ENCODE results near the gene GIPC1. TPM values are rescaled to one million over a fixed set of nuclear protein-coding genes. Genes with fewer than 3 reads are reported as not detected.
A peak's percentile ranks its signal among the peaks of the same experiment; 100 is the strongest.
"Not testable (repeated sequence)": the region's sequence is repeated elsewhere in the genome, so short reads cannot be mapped to it uniquely, and the experiment has no call there.

Gene GIPC1
- polyA plus RNA-seq, 3 donors = 93.8 to 104 (median 97.9) TPM

DNA sequence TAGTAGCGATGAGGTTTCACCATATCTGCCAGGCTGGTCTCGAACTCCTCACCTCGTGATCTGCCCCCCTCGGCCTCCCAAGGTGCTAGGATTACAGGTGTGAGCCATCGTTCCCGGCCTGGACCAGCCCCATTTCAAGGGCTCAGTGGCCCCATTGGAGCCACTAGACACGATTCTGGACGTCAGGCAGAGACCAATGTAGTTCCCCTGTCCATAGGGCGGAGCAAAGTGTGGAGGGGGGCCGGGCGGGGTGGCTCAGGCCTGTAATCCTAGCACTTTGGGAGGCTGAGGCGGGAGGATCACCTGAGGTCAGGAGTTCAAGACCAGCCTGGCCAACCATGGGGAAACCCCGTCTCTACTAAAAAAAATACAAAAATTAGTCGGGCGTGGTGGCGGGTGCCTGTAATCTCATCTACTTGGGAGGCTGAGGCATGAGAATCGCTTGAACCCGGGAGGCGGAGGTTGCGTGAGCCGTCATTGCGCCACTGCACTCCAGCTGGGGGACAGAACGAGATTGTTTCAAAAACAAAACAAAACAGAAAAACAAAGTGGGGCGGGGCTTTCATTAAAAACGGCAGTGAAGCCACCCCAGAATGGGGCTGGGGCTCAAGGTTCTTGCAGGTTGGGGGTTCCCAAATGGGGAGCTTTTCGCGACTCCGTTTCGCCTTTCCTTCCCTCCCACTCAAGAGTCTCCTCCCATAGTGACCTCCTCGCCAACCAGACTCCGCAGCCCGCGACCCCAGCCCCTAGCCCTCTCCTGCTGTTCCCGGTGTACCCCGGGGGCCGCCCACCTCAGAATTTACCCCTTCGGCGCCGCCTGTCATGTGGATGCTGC is 32.7 kb upstream of the GIPC1 start:
- DNase-seq = no peak

DNA sequence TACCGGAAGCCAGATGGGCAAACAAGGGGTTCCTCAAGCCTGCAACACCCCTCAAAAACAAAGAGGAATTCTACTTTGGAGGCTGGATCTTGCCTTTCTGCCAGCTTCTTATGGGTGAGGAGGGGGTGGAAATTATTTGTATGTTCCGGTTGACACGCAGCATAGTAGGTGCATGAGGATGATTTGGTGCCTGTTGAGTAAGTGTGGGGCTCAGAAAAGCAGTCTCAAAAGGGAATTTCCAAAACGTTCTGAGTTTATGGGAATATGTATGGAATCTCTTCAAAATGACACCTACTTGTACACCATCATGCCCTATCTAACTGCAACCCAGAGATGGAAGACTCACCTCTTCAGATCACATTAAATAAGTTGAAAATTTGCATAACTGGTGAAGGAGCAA is 30.5 kb upstream of the GIPC1 start:
- no peak for DNase-seq

DNA sequence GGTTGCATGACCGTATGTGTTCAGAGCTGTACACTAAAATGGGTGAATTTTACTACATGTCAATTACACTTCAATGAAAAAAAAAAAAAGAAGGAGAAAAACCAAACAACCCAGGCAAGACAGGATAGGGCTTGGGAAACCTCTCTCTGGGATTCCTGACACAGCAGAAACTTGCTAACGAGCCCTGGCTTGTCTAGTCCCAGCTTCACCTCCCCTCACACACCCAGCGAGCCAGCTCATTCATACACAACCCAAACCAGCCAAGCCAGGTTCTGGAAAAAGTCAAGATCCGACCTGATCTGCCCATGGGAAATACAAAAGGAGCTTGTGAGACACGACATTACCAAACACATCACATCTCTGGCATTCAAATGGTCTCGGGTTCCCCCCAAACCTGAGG is 29.8 kb upstream of the GIPC1 start:
- DNase-seq = no peak

- no peak for DNase-seq
These were observed 24.6 kb upstream of the GIPC1 start for GRCh38 chr19:14520543-14520942.

DNA sequence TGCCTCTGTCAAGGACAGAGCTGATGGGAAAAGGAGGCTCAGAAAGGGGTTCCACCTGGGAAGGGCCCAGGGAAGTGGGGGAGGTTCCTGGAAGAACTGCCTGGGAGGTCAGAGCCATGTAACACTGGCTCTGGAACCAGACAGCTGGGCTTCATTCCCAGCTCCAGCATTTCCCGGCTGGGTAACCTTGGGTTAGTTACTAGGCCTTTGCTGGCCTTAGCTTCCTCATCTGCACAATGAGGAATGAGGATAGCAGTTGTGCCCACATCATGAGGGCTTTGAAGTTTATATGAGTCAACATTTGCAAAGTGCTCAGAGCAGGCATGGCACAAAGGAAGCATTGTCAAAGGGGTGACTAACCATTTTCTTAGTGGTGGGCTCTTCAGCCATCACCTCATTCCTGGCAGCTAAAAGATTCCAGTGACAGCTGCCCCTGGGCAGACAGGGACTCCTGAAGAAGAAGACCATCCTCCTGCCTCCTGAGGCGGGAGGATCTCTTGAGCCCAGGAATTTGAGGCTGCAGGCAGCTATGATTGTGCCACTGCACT is 24.0 kb upstream of the GIPC1 start:
- DNase-seq = no peak

DNA sequence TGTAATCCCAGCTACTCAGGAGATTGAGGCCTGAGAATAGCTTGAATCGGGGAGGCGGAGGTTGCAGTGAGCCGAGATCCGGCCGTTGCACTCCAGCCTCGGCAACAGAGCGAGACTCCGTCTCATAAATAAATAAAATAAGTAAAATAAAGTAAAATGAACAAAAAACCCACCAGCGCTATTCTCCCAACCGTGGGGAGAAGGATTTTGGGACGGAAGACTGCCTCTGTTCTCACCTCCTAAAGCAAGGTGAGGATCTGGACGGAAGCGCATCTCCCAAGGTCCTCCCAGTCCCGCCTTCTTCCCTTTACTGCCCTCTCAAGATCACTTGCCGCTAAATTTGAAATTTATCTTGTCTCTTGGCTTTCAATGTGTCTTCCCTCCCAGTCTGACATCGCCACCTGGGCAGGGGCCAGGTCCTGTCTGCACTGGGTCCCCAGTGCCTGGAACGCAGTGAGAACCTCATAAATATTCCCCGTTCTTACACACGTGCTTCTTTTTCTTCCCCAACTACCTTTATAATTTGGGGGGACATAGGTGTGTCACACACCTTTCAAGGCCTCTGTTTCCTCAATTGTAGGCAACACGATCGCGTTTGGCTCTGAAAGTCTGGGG is 23.4 kb upstream of the GIPC1 start:
- no peak for DNase-seq

DNA sequence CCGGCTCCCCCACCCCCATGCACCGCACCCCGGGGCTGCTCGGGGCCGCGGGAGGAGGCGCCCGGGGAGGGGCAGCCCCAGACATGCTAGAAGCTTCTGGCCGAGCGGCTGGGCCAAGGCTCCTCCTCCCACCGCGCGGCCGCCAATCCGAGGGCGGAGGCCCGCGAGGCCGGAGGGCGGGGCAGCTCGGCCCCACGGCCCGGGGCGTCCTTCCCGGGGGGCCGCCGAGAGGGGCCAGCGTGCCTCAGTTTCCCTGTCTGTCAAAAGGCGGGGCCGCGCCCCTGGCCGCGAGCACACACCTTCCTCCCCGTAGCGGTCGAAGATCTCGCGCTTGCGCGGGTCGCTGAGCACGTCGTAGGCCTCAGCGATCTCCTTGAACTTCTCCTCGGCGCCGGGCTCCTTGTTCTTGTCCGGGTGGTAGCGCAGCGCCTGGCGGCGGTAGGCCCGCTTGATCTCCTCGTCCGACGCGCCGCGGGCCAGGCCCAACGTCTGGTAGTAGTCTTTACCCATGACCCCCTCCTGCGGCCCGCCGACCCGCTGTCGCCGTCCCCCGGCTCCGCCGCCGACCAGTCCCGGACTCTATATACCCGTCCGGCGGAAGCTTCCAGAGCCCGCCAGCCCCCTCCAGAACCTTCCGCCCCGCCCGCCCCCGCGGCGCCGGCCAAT is 22.0 kb upstream of the GIPC1 start, which contains the start of gene DNAJB1:
DNAJB1 (minus strand) TSS at position 558 of the 666 bp plus-strand sequence; CDS start at position 510, 48 bp downstream.
- DNase-seq = peak; percentile 52

- DNase-seq = no peak
These were observed 21.5 kb upstream of the GIPC1 start for GRCh38 chr19:14517446-14517839.

DNA sequence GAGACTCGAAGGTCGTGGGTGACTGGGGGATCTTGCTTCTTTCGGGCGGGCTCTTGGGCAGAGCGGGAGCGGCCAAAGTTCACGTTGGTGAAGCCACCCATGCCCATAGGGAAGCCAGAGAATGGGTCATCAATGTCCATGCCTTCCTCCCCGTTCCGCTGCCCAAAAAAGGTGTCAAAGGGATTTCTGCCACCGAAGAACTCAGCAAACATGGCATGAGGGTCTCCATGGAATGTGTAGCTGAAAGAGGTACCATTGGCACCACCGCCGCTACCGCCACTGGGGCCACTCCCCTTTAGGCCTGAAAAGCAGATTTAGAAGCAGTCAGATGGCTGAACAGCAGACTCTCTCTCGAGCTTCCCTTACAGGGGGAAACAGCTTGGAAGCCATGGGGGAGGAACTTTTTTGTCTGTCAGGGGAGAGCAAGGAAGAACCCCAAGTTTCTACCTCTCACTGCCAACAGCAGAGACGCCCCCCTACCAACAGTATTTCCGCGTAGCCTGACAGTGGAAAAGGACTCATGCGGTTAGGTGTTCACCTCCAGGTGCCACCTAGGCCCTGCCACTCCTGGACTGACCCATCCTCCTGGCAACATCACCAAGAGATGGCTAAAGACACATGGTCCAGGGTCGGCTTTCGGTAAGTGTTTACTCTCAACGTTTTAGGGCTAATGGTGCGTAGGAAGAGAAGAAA is 21.0 kb upstream of the GIPC1 start:
- DNase-seq = no peak

DNA sequence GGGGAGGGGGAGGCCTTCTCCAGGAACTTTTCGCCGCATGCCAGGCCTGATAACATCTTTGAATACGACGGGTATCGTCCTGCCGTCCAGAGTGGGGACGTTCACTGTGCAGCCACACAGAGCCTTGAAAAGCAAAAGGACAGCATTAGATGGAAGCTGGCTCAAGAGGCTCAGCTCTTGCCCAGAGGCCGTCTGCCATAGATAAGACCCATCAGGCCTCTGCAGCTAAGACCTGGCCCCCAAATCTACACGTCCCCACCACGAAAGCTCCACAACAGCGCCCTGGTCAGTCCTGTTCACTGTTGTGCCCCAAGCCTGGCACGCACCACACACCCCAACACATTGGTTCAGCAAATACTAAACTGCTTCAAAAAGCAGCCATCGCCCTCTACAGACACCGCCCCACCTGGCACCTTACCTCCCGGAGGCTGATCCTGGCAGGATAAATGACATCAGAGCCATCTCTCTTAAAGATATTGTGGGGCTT is 20.2 kb upstream of the GIPC1 start:
- DNase-seq = no peak

DNA sequence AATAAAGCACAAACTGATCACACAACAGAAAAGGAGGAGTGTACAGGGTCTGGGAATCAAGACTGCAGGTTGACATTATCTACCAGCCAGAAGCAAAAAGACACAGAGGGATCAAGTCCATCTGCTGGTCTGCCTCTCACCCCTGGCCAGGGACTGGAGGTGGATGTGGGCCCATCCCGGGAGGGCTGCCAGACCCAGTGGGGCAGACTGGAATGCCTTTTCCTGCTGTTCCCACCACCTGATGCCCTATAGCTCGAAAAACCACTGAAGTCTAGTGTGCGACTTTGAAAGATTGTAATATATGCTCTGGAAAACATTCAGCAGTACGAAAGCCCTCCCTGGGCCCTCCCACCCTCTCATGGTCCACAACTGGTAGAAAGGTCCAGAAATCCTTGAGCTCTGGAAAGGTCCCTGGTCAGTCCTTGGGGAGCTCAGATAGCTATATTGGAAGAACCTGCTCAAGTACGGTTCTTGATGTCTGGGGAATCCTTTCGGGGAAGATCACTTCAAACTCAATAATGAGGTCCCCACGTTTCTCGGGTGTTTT is 19.6 kb upstream of the GIPC1 start:
- DNase-seq = no peak

DNA sequence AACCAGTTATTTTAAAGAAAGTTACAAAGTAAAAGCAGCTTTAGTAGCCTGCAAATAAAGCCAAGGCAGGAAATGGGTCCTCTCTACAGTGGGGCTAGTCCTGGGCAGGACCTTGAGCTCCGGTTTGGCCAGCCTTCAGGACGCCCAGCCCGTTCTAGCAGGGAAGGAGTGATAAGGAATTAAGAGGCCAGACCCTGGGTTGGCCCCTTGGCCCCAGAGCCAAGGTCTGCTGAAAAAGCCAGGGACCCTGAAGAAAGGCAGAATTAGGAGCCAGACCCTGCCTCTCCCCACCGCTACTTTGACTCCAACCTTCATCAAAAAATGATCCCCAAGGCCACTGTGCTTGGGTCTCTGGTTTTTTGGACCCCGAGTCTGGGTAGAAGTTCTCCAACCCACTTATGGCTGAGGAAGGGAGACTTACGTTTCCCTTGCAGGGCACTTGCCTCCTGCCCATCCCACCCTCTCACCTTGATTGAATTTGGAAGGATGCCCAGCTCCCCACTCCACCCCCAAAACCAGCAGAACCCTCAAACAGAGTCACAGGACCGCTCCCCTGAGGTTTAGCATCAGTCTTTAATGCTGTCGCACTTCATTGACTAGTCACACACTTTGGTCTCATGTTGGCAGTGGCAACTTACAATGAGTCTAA is 18.4 kb upstream of the GIPC1 start:
- DNase-seq = no peak

- no peak for DNase-seq
These were observed 16.6 kb upstream of the GIPC1 start for GRCh38 chr19:14512406-14512961.

DNA sequence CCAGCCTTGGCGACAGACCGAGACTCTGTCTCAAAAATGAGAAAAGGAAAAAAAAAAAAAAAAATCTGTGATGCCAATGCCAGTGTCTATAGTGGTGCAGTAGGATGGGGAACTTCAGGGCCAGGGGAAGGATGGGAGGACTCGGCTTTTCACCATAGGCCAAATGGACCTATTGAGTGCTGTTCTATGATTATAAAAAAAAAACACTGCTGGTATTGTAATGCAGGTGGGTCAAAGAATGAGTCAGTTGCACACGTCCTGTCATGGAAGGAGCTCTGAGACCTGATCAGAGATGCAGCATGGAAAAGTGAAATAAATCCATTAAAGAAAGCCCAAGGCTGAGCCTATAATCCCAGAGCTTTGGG is 15.3 kb upstream of the GIPC1 start:
- DNase-seq = no peak

DNA sequence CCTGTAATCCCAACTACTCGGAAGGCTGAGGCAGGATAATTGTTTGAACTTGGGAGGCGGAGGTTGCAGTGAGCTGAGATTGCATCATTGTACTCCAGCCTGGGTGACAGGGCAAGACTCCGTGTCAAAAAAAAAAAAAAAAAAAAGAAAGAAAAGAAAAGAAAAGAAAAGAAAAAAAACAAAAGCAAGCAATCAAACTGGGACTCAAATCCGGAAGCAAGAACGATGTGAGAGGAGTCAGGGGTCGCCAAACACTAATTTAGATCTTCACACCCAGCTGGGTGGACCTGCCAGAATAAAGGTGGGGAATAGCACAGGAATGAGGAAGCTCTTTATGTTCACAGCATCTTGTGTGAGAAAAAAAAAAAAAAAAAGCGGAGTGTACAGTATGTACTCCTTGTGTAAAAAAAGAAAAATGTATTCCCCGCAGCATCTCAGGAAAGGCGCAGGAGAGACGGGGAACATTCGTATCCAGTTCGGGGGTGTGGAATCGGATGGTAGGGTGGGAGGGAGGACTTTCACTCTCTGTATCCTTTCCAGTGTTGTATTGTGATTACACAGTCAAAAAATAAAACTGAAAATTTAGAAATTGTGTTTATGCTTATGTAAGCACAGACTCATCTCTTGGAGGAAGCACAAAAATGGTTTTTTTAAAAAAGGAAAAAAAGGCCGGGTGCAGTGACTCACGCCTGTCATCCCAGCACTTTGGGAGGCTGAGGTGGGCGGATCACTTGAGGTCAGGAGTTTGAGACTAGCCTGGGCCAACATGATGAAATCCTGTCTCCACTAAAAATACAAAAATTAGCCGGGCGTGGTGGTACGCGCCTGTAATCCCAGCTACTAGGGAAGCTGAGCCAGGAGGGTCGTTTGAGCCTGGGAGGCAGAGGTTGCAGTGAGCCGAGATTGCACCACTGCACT is 14.6 kb upstream of the GIPC1 start:
- no peak for DNase-seq

GRCh38 chr19:14507704-14508542 is 12.0 kb upstream of the GIPC1 start:
- no peak for DNase-seq

- DNase-seq = peak; percentile 47
These were observed 9.7 kb upstream of the GIPC1 start for GRCh38 chr19:14505488-14506239.

- DNase-seq = not testable (repeated sequence)
These were observed 8.6 kb upstream of the GIPC1 start for GRCh38 chr19:14504575-14504974.
